HG02938 (cell line): ENCODE data around the gene FAM78A.

Experiments
- ATAC-seq: cut with Tn5 transposase; IDR thresholded peaks from one replicate; pipeline ENCODE4 v1.9.1; 2021; ENCODE audit warnings: mild to moderate bottlenecking, moderate library complexity; ENCODE audit not compliant: unreplicated experiment

Gene FAM78A

DNA sequence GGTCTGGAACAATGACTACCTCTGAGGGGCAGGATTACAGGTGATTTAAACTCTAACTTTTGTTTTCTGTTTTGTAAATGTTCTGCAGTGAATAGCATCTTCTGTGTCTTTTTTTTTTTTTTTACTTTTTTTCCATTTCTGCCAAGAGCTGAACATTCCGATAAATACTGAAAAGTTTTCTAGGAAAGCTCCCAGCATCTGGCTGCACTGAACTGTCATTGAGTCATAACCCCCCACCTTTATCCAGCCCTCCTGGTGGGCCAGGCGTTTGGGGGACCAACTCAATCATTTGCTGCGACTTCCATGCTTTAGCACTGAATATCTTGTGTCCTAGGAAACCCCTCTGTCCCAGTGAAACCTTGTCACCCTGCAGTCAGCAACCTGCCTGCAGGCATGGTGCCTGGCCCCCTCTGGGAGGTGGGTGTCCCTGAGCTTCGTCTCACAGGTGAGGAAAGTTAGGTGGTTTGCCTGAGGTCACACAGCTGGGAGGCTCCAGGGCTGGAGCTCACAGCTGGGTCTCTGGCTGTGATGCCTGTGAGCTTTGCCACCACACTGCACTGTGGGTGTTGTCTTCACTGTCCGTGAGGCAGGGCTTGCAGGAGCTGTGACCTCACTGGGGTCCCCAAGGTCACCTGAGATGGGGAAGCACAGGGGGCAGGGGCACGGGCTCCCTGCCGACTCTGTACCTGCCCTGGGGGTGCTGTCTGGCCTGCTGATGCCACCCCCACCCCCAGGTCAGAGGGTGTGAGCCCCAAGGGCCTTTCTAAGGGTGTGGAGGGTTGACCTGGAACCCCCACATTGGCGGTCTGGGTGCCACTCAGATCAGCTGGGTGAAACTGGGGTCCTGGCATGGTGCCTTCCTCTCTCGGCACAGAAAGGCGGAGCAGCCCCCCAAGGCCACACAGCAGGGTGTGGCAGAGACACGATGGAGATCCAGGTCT, 27.3 kb upstream of the FAM78A start:
- ATAC-seq, result no peak

- no peak for ATAC-seq
Measured at GRCh38 chr9:131302244-131303075, 26.1 kb upstream of the FAM78A start.

DNA sequence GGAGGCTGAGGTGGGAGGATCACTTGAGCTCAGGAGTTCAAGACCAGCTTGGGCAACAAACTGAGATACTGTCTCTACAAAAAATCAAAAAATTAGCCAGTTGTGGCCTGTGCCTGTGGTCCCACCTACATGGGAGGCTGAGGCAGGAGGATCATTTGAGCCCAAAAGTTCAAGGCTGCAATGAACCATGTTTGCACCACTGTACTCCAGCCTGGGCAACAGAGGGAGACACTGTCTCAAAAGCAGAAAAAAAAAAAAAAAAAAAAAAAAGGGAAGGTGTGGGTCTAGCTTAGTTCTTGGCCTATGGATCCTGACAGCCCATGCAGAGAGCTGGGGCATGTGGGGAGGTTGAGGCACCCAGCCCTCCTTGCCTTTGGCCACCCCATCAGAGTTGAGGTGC, 24.1 kb upstream of the FAM78A start:
- ATAC-seq, result no peak

DNA sequence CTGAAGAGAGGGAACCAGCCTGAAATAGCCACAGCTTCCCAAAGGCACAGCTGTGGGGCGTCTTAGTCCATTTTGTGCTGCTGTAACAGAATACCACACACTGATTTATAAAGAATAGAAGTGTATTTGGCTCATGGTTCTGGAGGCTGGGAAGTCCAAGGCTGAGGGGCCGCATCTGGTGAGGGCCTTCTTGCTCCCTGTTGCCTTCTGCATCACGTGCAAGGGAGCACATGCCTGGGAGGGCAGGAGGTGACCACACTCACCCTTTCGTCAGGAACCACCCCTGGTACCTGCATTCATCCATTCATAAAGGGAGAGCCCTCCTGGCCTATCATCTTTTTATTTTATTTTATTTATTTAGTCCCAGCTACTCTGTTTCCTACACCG, 23.6 kb upstream of the FAM78A start:
- no peak for ATAC-seq

DNA sequence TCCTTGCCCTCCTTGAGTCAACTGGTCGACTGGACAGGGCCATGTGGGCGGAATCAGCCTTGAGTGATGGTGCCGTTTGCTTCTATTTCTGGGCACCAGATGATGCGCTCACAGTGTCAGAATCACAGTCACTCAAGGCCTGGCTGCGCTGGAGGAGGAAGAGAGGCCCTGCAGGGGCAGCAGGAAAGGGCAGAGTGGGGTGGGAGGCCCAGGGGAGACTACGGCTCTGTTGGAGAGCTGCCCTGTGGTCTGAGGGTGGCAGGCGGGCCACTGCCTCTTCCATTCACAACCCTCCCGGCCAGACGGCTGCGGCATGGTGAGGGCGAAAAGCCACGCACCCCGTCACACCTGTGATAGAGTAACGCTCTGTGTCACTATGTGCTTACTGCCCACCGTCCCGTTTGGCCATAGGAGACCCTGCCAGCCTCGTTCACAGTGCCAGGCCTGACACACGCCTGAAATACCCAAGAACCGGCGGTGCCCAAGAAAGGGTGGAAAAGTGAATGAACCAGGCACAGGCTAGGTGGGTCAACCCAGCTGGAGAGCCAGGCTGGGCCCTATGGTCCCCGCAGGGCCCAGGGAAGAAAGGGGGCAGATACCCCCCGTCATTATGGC, 23.1 kb upstream of the FAM78A start:
- no peak for ATAC-seq

- ATAC-seq, result no peak
Measured at GRCh38 chr9:131298816-131299215, 22.5 kb upstream of the FAM78A start.

- no peak for ATAC-seq
Measured at GRCh38 chr9:131298341-131298740, 22.0 kb upstream of the FAM78A start.

DNA sequence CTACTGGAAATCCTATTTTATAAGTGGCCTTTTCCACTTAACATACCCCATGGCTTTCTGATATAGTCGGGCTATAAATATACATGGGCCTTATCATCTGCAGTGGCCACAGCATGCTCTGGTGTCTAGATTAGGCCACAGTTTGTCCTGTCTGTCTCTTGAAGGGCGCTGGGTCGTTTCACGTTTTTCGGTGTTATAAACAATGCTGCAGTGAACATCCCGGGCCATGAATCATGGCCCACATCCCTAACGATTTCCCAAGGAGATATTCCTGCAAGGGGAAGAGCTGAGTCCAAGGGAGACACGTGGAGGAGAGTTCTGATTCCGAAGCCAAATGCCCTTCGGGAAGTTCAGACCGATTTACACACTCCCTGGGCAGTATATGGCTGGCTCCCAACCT, 21.6 kb upstream of the FAM78A start:
- no peak for ATAC-seq

DNA sequence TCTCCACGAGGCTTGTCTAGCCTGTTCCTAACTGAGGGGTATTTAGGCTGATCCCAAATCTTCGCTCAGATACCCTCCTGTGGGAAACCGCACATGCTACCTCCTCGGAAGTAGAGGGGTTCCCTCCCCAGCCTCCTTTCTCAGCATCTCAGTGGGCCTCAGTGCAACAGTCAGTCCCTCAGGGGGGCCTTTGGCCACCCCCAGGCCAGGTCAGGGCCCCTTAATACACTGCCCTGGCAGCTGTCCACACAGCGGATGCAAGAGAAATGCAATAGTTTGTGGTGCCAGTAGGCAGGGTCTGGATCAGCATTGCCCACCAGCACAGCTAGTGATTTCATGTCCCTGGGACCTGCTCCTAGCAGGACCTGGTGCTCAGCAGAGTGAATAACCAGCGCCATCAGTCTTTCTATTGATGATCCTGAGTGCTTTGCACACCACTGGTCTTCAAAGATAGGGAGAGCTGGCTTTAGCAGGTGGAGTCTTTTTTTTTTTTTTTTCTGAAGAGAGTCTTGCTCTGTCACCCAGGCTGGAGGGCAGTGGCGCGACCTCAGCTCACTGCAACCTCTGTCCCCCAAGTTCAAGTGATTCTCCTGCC, 20.7 kb upstream of the FAM78A start:
- no peak for ATAC-seq

DNA sequence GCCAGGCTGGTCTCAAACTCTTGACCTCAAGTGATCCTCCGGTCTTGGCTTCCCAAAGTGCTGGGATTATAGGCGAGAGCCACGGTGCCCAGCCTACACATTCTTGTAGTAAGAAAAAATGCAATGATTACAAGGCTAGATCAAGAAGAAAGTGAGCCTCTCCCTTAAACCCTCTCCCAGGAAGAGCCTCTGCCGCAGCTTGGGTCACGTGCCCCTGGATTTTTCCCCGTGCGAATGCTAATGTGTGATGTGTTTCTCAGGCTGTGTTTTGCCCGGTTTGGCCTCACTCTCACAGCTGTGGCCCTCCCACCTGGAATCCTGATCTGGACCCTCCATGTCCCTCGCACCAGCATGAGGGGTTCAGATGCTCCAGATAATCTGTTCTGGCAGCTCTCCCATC, 20.1 kb upstream of the FAM78A start:
- no peak for ATAC-seq

GRCh38 chr9:131292937-131293336, 16.6 kb upstream of the FAM78A start:
- ATAC-seq, result no peak

DNA sequence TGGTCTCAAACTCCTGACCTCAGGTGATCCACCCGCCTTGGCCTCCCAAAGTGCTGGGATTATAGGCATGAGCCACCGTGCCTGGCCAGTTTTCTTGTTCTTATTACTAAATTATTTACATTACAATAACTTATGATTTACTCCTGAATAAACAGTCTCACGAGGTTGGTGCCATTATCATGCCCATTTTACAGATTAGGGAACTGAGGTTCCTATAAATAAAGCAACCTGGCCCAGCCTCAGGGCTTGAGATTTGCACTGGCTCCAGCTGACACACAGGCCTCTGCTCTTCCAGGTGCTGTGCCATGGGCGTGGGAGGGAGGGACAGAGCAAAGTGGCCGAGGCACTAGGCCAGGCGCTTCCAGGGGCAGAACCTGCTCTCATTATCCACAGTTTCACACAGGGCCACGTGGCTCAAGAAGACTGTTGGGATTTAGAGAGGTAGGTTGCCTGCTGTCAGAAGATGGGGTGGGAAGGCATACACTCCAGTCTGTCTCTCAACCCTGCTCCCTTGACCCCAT, 15.5 kb upstream of the FAM78A start:
- no peak for ATAC-seq

- ATAC-seq, result no peak
Measured at GRCh38 chr9:131290767-131291370, 14.6 kb upstream of the FAM78A start.

- ATAC-seq, result no peak
Measured at GRCh38 chr9:131290036-131290766, 13.9 kb upstream of the FAM78A start.

GRCh38 chr9:131289301-131290035, 13.2 kb upstream of the FAM78A start, which contains the start of gene PLPP7:
TSS of gene PLPP7 (plus strand) at chr9:131289723. CDS start at chr9:131289998, 275 bp downstream.
- ATAC-seq, result no peak

DNA sequence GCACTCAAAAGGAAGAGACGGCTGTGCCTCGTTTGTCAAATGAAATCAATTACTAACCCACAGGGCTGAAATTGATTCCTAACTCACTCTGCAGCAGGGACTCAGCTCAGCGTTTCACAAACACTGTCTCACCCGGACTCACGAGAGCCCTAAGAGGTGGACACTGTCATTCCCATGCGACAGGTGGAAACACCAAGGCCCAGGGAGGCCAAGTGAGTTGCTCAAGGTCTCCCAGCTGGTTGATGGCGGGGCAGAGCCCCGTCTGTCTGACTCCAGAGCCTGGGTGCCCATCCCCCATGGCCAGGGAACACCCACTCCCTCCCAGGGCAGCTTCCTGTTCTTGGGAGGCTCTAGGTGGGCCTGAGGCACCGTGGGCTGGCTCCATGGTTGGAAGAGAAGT, 11.9 kb upstream of the FAM78A start:
- no peak for ATAC-seq

GRCh38 chr9:131287359-131287758, 11.0 kb upstream of the FAM78A start:
- no peak for ATAC-seq

DNA sequence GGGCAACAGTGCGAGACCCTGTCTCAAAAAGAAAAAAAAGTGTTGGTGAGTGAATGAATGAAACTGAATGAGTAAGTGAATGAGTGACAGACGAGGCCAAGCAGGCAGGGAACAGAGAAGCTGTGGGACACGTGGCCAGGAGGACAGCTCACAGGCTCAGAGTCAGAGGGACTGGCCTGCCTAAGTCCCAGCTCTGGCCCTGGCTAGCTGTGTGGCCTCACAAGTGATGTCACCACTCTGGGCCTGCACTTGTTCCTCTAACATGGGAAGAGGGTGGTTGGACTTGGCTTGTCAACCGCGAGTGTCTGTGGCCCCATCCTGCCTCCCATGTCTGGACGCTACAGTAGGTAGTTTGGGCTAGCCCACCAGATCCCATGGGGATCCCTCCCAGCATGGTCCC, 8.5 kb upstream of the FAM78A start:
- ATAC-seq, result no peak
